GM18502 (cell line): Measurements from ENCODE around the gene CD163L1.
"Not testable (repeated sequence)": the region's sequence is repeated elsewhere in the genome, so short reads cannot be mapped to it uniquely, and the experiment has no call there.

ENCODE experiments used
- ATAC-seq: cut with Tn5 transposase; IDR thresholded peaks from one replicate; pipeline ENCODE4 v1.9.1; 2021; ENCODE audit warnings: mild to moderate bottlenecking; ENCODE audit not compliant: unreplicated experiment, poor library complexity

The CD163L1 gene

GRCh38 chr12:7339675-7340074 is 104.3 kb downstream of the CD163L1 start:
- ATAC-seq, result no peak

DNA sequence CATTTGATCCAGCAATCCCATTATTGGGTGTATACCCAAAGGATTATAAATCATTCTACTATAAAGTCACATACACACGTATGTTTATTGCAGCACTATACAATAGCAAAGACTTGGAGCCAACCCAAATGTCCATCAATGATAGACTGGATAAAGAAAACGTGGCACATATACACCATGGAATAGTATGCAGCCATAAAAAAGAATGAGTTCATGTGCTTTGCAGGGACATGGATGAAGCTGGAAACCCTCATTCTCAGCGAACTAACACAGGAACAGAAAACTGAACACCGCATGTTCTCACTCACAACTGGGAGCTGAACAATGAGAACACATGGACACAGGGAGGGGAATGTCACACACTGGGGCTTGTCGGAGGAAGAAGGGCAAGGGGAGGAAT is 106.2 kb downstream of the CD163L1 start:
- ATAC-seq, result not testable (repeated sequence)

GRCh38 chr12:7327918-7328317 is 116.0 kb downstream of the CD163L1 start:
- ATAC-seq, result no peak

DNA sequence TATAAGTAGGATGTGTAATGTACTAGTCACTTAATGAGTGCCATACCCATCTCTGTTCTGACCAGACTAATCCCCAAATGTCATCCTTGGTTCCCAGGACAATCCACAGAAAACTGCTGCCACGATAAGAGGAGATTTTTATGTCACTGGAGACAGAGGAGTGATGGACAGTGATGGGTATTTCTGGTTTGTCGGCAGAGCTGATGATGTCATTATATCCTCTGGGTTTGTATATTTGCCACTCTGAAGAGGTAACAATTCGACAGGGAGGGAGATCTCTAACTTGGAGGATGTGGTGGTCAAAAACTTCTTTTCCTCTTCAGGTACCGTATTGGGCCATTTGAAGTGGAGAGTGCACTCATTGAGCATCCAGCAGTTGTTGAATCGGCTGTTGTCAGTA is 119.8 kb downstream of the CD163L1 start:
- ATAC-seq, result no peak

DNA sequence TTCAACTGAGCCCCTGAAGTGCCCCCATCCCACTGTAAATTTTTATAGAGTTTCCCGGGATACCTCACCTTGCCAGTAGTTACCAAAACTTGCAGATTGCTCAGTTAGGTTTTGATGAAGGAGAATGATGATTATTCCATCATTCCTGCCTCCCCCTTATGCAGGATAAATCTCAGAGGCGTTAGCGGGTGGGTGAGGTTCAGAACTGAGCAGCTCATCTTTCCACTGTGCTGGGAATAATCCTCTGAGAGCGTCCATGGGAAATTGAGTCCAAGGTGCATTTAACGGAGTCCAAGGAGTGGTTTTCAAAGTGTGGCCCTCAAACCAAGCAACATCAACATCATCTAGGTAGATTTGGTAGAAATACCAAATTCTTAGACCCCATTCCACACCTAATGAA is 121.4 kb downstream of the CD163L1 start:
- no peak for ATAC-seq

GRCh38 chr12:7321624-7322023 is 122.3 kb downstream of the CD163L1 start:
- ATAC-seq, result no peak

DNA sequence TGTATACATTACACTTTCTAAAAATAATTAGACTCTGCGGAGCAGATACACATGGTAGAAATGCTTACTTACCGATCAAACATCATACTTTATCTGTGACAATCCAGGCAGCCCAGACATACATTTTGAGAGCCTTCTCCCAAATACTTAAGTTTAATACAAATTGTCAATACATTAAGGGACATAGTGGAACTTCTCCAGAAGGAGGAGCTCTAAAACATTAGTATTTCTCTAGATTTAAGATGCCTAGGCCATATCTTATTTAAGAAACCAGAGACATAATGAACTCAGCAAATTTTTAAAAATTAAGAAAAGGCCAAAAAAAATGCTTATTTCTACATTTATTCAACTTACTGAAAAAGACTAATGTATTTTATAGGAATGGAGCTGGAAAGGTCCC is 124.0 kb downstream of the CD163L1 start:
- ATAC-seq, result no peak

DNA sequence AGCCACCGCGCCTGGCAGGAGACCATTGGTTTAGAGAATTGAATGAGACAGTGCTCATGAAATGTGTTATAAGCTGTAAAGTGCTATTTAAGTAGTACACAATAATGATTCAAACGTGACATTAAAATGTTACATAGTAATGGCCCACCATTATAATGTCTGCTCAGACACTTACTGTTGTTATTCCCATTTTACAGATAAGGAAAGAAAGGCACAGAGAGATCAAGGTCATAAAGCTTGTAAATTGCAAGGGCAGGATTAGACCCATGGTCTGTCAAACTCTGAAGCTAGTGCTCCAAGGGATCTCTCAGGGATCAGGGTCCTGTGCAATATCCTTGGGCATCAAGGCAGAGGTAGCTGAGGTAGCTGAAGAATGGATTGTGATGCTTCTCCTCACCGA is 133.9 kb downstream of the CD163L1 start:
- no peak for ATAC-seq
